Nephron progenitor cell (in vitro differentiated cells): Measurements from ENCODE around the gene HOXD11.

Source experiments
- DNase-seq: peaks from one replicate; pipeline ENCODE4 v3.0.0; 2021
- H3K27ac Mint-ChIP-seq: 2 replicates; pipeline ENCODE4 v1.8.0; 2021; ENCODE audit warnings: mild to moderate bottlenecking, moderate library complexity, mixed read lengths
- H3K27me3 Mint-ChIP-seq: 2 replicates; pipeline ENCODE4 v1.8.0; 2021; ENCODE audit warnings: mild to moderate bottlenecking, low read depth, mixed read lengths; ENCODE audit not compliant: poor library complexity
- H3K36me3 Mint-ChIP-seq: 2 replicates; pipeline ENCODE4 v1.8.0; 2021; ENCODE audit warnings: low read depth, mixed read lengths
- H3K4me1 Mint-ChIP-seq: 2 replicates; pipeline ENCODE4 v1.8.0; 2021; ENCODE audit warnings: mixed read lengths
- H3K4me3 Mint-ChIP-seq: 2 replicates; pipeline ENCODE4 v1.8.0; 2021; ENCODE audit warnings: mild to moderate bottlenecking, moderate library complexity, mixed read lengths
- H3K9me3 Mint-ChIP-seq: 2 replicates; pipeline ENCODE4 v1.8.0; 2021; ENCODE audit warnings: mild to moderate bottlenecking, moderate library complexity, mixed read lengths
- CTCF ChIP-seq: fragments of 200-600 bp; sonication (generic); IDR thresholded peaks from 2 replicates; pipeline ENCODE4 v1.5.0; 2021; ENCODE audit warnings: antibody characterized with exemption

HOXD11 gene

GRCh38 chr2:176099728-176100546 lies 7.1 kb upstream of the HOXD11 start, which contains the start of gene HOXD12:
HOXD12 (plus strand) TSS chr2:176099795; CDS start chr2:176099802, 7 bp downstream.
- Mint-ChIP-seq H3K4me3 (peak within 1 kb of the TSS; percentile 60), H3K27ac (no peak within 1 kb of the TSS), H3K9me3 (no peaks in the 10 kb centered on the region), H3K27me3 (peaks cover 100% of the 10 kb centered on the region), H3K36me3 (no peaks in the 10 kb centered on the region), H3K4me1 (peaks cover 54% of the 10 kb centered on the region)
- TF ChIP-seq CTCF: no peak
- no peak for DNase-seq

- no peak for TF ChIP-seq CTCF
- peak; percentile 27 for DNase-seq
- Mint-ChIP-seq H3K36me3 (no peaks in the 10 kb centered on the region), H3K27ac (no peak overlapping the region), H3K4me1 (peaks cover 61% of the 10 kb centered on the region), H3K4me3 (peak overlapping the region; percentile 43), H3K27me3 (peaks cover 100% of the 10 kb centered on the region), H3K9me3 (no peaks in the 10 kb centered on the region)
Measured at GRCh38 chr2:176100547-176101140, 6.4 kb upstream of the HOXD11 start.

GRCh38 chr2:176101216-176101830 lies 5.8 kb upstream of the HOXD11 start:
- Mint-ChIP-seq H3K36me3 (no peaks in the 10 kb centered on the region), H3K4me3 (peak overlapping the region; percentile 43), H3K27me3 (peaks cover 100% of the 10 kb centered on the region), H3K27ac (no peak overlapping the region), H3K9me3 (no peaks in the 10 kb centered on the region), H3K4me1 (peaks cover 68% of the 10 kb centered on the region)
- TF ChIP-seq CTCF: no peak
- no peak for DNase-seq

- Mint-ChIP-seq H3K4me1 (peaks cover 66% of the 10 kb centered on the region), H3K36me3 (no peaks in the 10 kb centered on the region), H3K27me3 (peaks cover 97% of the 10 kb centered on the region), H3K9me3 (no peaks in the 10 kb centered on the region), H3K4me3 (no peak overlapping the region), H3K27ac (no peak overlapping the region)
- no peak for TF ChIP-seq CTCF
- DNase-seq: no peak
Measured at GRCh38 chr2:176101842-176102241, 5.2 kb upstream of the HOXD11 start.

- DNase-seq: no peak
- H3K27me3 Mint-ChIP-seq: peaks cover 97% of the 10 kb centered on the region
- H3K4me1 Mint-ChIP-seq: peaks cover 62% of the 10 kb centered on the region
- H3K36me3 Mint-ChIP-seq: no peaks in the 10 kb centered on the region
- no peaks in the 10 kb centered on the region for H3K9me3 Mint-ChIP-seq
- no peak for TF ChIP-seq CTCF
- H3K27ac Mint-ChIP-seq: no peak overlapping the region
- H3K4me3 Mint-ChIP-seq: no peak overlapping the region
Measured at GRCh38 chr2:176102309-176102866, 4.7 kb upstream of the HOXD11 start.
